ENCODE measurements around the gene GUCY2F. TPM values are rescaled to one million over a fixed set of nuclear protein-coding genes. Genes with fewer than 3 reads are reported as not detected.

The GUCY2F gene
- not detected for total RNA-seq
- long read RNA-seq, donor 1, result 0 reads
- long read RNA-seq, donor 2, result 0 reads

DNA sequence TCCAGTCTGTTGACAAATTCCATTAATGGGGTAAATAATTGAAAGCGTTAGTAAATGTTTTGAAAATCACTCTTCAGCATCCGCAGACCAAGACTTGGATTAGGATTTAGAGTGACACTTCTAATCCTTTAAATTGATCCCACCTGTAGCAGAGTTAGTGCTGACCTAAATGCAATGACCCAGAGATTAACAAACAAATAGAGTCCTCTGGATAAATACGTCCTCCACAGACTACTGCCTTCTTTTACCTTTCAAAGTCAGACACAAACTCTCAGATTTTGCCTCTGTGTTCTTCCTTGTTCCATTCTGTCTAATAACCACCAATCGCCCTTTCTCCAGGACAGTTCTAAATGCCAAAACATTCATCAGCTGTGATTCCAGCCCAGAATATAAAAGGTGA, at the start of gene GUCY2F:
GUCY2F (minus strand) TSS at position 101 of the 400 bp plus-strand sequence. CDS start 6,150 bp downstream, outside the sequence.
- TF ChIP-seq, protein P1, sequence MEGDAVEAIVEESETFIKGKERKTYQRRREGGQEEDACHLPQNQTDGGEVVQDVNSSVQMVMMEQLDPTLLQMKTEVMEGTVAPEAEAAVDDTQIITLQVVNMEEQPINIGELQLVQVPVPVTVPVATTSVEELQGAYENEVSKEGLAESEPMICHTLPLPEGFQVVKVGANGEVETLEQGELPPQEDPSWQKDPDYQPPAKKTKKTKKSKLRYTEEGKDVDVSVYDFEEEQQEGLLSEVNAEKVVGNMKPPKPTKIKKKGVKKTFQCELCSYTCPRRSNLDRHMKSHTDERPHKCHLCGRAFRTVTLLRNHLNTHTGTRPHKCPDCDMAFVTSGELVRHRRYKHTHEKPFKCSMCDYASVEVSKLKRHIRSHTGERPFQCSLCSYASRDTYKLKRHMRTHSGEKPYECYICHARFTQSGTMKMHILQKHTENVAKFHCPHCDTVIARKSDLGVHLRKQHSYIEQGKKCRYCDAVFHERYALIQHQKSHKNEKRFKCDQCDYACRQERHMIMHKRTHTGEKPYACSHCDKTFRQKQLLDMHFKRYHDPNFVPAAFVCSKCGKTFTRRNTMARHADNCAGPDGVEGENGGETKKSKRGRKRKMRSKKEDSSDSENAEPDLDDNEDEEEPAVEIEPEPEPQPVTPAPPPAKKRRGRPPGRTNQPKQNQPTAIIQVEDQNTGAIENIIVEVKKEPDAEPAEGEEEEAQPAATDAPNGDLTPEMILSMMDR (IDR thresholded peaks at IDR 0.05), result no peak
- H3K9me3 ChIP-seq, result no peaks in the 10 kb centered on the region
- ATAC-seq (no peak), DNase-seq (no peak)
- no peaks in the 10 kb centered on the region for H3K4me1 ChIP-seq (ENCODE audit: low read depth)
- no peak within 1 kb of the TSS for H3K4me3 ChIP-seq
- intact Hi-C loops (cut with DNase I, micrococcal nuclease), result no loop called here
- H3K36me3 ChIP-seq (ENCODE audit: low read depth), result no peaks in the 10 kb centered on the region

DNA sequence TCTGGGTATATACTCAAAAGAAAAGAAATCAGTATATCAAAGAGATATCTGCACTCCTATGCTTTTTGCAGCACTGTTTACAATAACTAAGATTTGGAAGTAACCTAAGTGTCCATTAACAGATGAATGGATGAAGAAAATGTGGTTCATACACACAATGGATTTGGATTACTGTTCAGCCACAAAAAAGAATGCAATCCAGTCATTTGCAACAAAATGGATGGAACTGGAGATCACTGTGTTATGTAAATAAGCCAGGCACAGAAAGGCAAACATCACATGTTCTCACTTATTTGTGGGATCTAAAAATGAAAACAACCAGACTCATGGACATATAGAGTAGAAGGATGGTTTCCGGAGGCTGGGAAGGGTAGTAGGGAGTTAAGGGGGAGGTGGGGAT, 37.1 kb upstream of the GUCY2F start:
- Histone ChIP-seq H3K4me3 (no peak overlapping the region), H3K4me1 (ENCODE audit: low read depth) (no peaks in the 10 kb centered on the region), H3K36me3 (ENCODE audit: low read depth) (no peaks in the 10 kb centered on the region), H3K9me3 (no peaks in the 10 kb centered on the region)
- no peak for ATAC-seq
- DNase-seq, result no peak
- intact Hi-C loops (cut with DNase I, micrococcal nuclease), result no loop called here
- TF ChIP-seq, protein P1 (IDR thresholded peaks at IDR 0.05), result no peak

- intact Hi-C loops (cut with DNase I, micrococcal nuclease), result no loop called here
- no peak for ATAC-seq
- H3K4me1 ChIP-seq (ENCODE audit: low read depth), result no peaks in the 10 kb centered on the region
- H3K36me3 ChIP-seq (ENCODE audit: low read depth), result no peaks in the 10 kb centered on the region
- no peak overlapping the region for H3K4me3 ChIP-seq
- H3K9me3 ChIP-seq, result no peaks in the 10 kb centered on the region
- DNase-seq, result no peak
- TF ChIP-seq, protein P1 (IDR thresholded peaks at IDR 0.05), result no peak
Observed at GRCh38 chrX:109511113-109511512, 29.2 kb upstream of the GUCY2F start.

- H3K4me3 ChIP-seq, result no peak overlapping the region
- DNase-seq (no peak), ATAC-seq (no peak)
- TF ChIP-seq, protein P1 (IDR thresholded peaks at IDR 0.05), result no peak
- H3K36me3 ChIP-seq (ENCODE audit: low read depth), result no peaks in the 10 kb centered on the region
- intact Hi-C loops (cut with DNase I, micrococcal nuclease), result no loop called here
- H3K9me3 ChIP-seq, result no peaks in the 10 kb centered on the region
- no peaks in the 10 kb centered on the region for H3K4me1 ChIP-seq (ENCODE audit: low read depth)
Observed at GRCh38 chrX:109508915-109509314, 27.0 kb upstream of the GUCY2F start.

- TF ChIP-seq, protein P1 (IDR thresholded peaks at IDR 0.05), result no peak
- Histone ChIP-seq H3K36me3 (ENCODE audit: low read depth) (no peaks in the 10 kb centered on the region), H3K4me1 (ENCODE audit: low read depth) (no peaks in the 10 kb centered on the region), H3K4me3 (no peak overlapping the region), H3K9me3 (no peaks in the 10 kb centered on the region)
- DNase-seq (no peak), ATAC-seq (no peak)
- intact Hi-C loops (cut with DNase I, micrococcal nuclease), result no loop called here
Observed at GRCh38 chrX:109501176-109501575, 19.3 kb upstream of the GUCY2F start.

GRCh38 chrX:109498434-109498833, 16.5 kb upstream of the GUCY2F start:
- intact Hi-C loops (cut with DNase I, micrococcal nuclease), result no loop called here
- Histone ChIP-seq H3K9me3 (no peaks in the 10 kb centered on the region), H3K4me1 (ENCODE audit: low read depth) (no peaks in the 10 kb centered on the region), H3K4me3 (no peak overlapping the region), H3K36me3 (ENCODE audit: low read depth) (no peaks in the 10 kb centered on the region)
- no peak for DNase-seq
- ATAC-seq, result no peak
- TF ChIP-seq, protein P1 (IDR thresholded peaks at IDR 0.05), result no peak

All from mucosa of descending colon (tissue), 3 donors.